Smooth muscle cell (in vitro differentiated cells): ENCODE results near the gene ANKRD22. TPM values are rescaled to one million over a fixed set of nuclear protein-coding genes. Genes with fewer than 3 reads are reported as not detected.

Source experiments
- polyA plus RNA-seq: library from polyadenylated mRNA; unstranded; fragments of >200 nt; fragmentation: Nextera tagmentation; extraction: Ambion mirVana; gene quantifications from 2 replicates; pipeline ENCODE4 v1.2.1, GENCODE V29; 2016
- total RNA-seq: library from RNA; depleted of rRNA; stranded (reverse); fragments of >200 nt; gene quantifications from 2 replicates; pipeline ENCODE4 v1.2.3, GENCODE V29; 2014

The ANKRD22 gene
- total and polyA plus RNA-seq, 2 experiments from 2014 or later = 1.9 to 3.4 TPM

Other genes with a start within 250 kb of the ANKRD22 start
- not detected in 2 replicates for gene LIPF, start 187.4 kb downstream of the ANKRD22 start, total RNA-seq
- not detected in 2 replicates for gene LIPF, start 187.4 kb downstream of the ANKRD22 start, polyA plus RNA-seq
- gene LIPK, start 145.6 kb downstream of the ANKRD22 start, total RNA-seq = 0.18 and 0.36 TPM in 2 replicates
- gene LIPK, start 145.6 kb downstream of the ANKRD22 start, polyA plus RNA-seq = 0.52 TPM in 1 of 2 replicates, not detected in the other
- 0.27 and 0.40 TPM in 2 replicates for gene LIPN, start 91.8 kb downstream of the ANKRD22 start, total RNA-seq
- not detected in 2 replicates for gene LIPN, start 91.8 kb downstream of the ANKRD22 start, polyA plus RNA-seq
- 0.67 and 0.85 TPM in 2 replicates for gene LIPM, start 49.1 kb downstream of the ANKRD22 start, total RNA-seq
- gene LIPM, start 49.1 kb downstream of the ANKRD22 start, polyA plus RNA-seq = not detected in 2 replicates
- 1.1 and 1.2 TPM in 2 replicates for gene STAMBPL1, start 28.4 kb upstream of the ANKRD22 start, total RNA-seq
- gene STAMBPL1, start 28.4 kb upstream of the ANKRD22 start, polyA plus RNA-seq = 0.49 and 0.61 TPM in 2 replicates
- gene ACTA2, start 100.9 kb upstream of the ANKRD22 start, total RNA-seq = 2,305 and 2,362 TPM in 2 replicates
- gene ACTA2, start 100.9 kb upstream of the ANKRD22 start, polyA plus RNA-seq = 3,088 and 4,814 TPM in 2 replicates
- gene FAS, start 139.0 kb upstream of the ANKRD22 start, total RNA-seq = 21.8 and 26.7 TPM in 2 replicates
- gene FAS, start 139.0 kb upstream of the ANKRD22 start, polyA plus RNA-seq = 9.9 and 14.4 TPM in 2 replicates